DMS79 treated with DMSO at 0.1 percent for 48 hours (cell line): ENCODE data around the gene SLF1.

Experiments used
- DNase-seq: peaks from one replicate; lab custom pipeline; 2025; lab: John Stamatoyannopoulos, UW

Gene SLF1

DNA sequence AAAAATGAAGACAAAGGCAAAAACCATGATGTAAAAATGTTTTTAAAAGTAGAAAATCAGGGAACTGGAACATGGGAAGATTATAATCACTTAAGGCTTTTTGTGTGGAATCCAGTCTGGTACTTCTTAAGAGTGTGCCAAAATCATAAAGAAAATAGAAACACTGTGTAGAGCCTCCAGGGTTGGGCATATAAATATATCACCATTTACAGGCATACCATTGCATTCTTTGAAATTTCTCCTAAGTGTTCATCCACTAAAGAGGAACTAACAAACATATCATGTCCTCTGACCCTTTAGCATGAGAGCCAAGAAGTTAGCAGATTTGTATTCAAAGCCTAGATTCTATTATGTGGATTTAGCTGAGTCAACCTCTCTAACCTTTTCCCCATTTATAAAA, 93.3 kb downstream of the SLF1 start:
- DNase-seq: no peak

DNA sequence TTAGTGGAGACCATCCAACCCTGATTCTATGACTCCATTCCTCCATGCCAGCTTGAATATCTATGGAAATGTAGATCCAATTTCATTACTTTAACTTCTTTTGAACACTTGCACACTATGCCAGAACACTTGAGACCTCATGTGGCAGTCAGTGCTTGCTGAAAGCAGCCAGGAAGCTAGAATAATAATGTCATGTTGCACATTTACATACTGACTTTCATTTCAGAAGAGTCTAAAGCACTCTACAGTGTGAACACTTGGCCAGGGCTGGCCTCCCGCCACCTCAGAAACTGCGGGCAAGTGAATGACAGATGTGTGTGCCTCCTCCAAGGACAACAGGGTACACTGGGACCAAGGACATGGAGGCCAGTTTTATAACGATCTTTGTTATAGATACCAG, 97.3 kb downstream of the SLF1 start:
- no peak for DNase-seq

DNA sequence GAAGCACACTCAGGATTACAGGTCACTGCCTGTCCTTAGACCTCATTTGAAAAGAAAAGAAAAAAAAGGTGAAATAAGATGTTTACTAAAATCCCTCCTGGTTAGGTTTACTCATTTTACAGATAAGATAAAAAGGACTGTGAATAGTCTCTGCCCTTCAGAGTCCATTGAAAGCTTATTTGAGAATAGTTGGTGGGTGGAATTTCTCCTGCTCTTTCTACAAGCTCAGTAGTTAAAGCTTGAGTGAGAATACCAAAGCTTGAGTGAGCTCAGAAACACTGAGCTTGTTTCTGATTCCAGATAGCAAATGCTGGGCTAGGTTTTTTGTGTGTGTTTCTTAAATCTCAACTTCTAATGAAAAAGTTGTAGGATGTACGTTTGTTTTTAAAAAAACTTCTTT, 106.7 kb downstream of the SLF1 start:
- no peak for DNase-seq

DNA sequence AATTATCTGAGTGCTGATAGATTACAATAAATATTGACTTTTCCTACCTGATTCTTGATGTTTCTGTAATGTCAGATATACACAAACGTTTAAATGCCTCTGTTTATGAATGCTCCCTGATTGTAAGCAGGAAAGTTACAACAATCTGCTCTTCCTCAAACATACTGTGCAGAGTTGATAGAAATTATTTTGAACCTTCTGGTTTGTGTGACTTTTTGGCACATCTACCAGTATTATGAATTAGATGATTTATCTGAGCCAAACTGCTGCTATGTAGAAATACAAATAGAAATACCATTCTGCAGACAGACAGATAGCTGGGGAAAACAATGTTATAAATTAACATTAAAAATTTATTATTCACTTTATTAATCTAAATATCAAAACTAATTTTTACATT, 113.0 kb downstream of the SLF1 start:
- DNase-seq: no peak

DNA sequence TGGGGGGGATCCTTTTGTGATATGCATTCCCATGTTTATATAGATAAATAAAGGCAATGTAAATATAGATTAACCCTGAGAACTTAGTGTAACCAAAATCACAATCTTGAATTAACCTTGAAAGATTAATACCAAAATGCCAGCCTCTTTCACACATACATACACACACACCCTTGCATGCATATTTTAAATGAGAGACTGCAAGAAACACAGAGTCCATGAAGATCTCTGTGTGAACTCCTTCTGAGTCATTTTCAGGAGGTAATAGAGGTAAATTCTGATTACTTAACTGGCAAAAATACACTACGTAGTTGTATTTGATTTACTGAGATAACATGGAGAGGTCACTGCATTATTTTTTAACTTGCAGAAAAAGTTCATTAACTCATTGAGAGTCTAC, 118.0 kb downstream of the SLF1 start:
- no peak for DNase-seq

DNA sequence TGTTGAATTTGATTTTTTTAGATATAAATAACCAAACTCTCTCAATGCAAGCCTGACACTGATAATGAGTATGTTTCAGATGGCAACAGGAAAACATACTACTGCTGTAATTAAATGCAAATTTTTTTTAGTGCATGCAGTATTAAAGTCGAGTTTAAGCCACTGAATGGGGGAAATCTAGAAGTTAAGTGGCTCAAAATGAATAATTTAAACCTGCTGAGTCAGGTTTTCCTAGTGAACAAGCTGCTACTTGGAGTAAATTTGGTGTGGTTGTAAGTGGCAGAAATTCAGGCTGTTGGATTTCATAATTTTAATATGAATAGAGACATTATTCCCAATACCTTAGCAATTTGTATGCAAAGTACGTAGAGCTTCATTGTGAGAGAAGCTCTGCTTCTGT, 121.8 kb downstream of the SLF1 start:
- DNase-seq: no peak

DNA sequence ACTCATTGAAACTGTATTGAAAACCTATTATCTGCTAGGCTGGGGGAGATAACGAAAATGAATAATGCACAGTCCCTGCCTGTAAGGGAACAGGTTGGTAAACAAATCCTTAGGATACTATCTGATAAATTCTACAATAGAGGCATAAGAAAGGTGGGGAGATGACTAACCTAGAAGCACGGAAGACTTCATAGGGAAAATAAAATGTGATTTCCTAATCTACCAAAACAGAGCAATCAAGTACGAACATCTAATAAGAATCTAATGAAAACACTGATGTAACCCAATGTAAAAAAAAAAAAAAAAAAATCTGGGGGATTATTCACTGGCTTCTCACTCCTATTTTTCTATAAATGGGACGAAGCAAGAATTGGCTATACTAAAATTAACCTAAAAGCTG, 124.4 kb downstream of the SLF1 start:
- DNase-seq: no peak

DNA sequence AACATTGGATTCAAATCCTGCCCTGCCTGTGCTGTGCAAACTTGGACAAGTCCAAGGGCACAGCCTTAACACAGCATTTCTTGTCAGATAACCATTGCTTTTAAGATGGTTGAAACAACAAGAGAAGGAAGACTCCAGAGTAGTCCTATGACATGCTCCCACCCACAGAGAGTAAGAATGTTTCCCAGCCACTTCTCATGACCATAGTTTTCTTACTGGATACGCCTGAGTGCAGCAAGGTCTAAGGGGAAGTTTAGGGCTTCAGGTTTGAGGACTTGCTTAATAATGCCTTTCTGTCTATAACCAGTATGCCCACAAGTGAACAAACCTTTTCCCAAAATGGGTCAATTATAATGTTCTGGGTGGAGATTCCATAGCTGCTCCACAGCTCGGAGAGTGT, 126.4 kb downstream of the SLF1 start:
- DNase-seq: no peak

DNA sequence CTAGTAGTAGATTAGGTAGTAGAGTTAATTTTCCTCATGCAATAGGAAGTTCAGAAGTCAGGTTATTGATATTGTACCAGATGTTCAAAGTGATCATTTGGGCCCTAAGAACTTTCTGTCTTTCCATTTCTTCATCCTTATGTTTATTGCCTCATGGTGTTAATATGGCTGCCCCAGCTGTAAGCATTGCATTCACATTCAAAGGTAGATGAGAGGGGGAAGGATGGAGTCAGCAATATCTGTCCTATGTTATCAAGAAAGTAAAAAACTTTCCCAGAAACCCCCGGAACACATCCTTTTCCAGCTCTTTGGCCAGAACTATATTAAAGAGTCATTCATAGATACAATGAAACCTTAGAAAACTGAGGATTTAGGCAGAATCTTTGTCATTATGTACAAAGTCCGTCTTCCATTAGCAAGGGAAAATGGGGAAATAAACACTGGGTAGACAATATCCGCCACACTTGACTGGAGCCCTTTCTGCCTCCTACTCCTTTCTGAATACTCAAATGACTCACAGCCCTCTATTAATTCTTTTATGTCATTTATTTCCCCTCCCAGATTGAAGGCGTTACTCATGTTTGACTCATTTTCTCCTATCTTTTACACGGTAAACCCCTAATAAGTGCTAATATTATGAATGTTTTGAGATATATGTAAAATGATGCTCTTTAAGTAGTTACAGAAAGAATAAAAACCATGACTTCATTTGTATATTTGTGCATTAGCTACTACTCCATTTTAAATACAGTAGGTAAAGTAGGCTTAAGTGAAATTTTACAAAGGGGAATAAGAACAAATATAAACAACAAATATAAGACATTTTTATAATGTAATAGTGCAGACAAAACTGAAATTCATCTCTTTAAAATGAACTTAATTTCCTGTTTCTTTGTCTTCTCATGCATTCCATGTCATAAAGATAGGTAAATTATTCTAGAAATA, 127.6 kb downstream of the SLF1 start:
- no peak for DNase-seq

DNA sequence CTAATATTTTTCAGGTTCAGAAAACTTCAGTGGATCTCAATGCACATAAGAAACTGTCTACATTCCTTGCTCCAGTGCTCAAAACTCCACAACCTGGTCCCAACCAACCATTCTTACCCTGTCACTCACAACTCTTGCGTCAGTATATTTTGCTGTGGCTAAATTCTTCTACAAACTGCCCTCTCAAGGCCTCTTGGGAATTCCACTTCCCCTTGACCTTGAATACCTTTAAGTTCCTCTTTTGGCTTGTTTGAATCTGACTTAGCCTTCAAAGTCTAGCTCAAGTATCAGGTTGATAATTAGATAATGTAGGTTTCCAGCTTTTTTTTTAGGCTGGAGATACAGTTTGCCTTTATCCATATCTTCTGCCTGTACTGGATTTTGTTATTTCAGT, 128.3 kb downstream of the SLF1 start:
- no peak for DNase-seq
